ENCODE results near the gene EVC. TPM values are rescaled to one million over a fixed set of nuclear protein-coding genes. Genes with fewer than 3 reads are reported as not detected.

Gene EVC
- total RNA-seq, 1 experiment from 2014 or later = 29.0 TPM

- H3K27me3 Mint-ChIP-seq (ENCODE audit: insufficient read depth, unreplicated experiment) = no peaks in the 10 kb centered on the region
- POLR2A ChIA-PET = no interaction called here
- no peaks in the 10 kb centered on the region for H3K9me3 Mint-ChIP-seq (ENCODE audit: unreplicated experiment)
- H3K4me1 Mint-ChIP-seq (ENCODE audit: insufficient read depth, unreplicated experiment) = no peaks in the 10 kb centered on the region
- no peak overlapping the region for H3K27ac Mint-ChIP-seq (ENCODE audit: low read depth, unreplicated experiment)
- H3K4me3 Mint-ChIP-seq (ENCODE audit: unreplicated experiment) = no peak overlapping the region
- no peak for TF ChIP-seq CTCF (IDR thresholded peaks at IDR 0.05; ENCODE audit: unreplicated experiment)
- no TSS peak for BruUV-seq (replicated peaks)
- H3K36me3 Mint-ChIP-seq (ENCODE audit: insufficient read depth, unreplicated experiment) = peaks cover 46% of the 10 kb centered on the region
- no peak for DNase-seq (ENCODE audit: unreplicated experiment)
- CTCF ChIA-PET = no interaction called here
- intact Hi-C loops (cut with micrococcal nuclease) = loop anchor here (10.0 kb wide), 1 partner anchor 1314 kb away; no protein-coding TSS in a partner anchor
These were observed 87.9 kb downstream of the EVC start for GRCh38 chr4:5798946-5799345.

DNA sequence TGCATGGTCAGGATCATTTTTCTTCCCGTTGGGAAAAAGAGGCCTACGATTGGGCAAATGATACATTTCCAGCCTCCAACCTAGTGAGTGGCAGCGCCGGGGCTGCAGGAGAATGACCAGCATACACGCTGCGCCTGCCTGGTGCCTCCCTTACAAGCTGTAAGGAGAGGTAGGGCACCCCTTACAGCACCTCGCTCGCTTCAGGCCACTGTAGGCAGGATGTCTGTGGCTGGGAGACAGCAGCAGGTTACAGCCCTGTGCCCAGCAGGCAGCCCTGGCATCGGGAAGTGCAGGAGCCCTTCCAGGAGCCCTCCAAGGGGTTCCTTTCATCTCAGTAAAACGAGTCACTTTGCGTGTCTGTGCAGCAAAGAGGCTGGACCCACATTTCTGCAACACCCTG lies 88.4 kb downstream of the EVC start:
- Mint-ChIP-seq H3K9me3 (ENCODE audit: unreplicated experiment) (no peaks in the 10 kb centered on the region), H3K4me3 (ENCODE audit: unreplicated experiment) (no peak overlapping the region), H3K4me1 (ENCODE audit: insufficient read depth, unreplicated experiment) (no peaks in the 10 kb centered on the region), H3K36me3 (ENCODE audit: insufficient read depth, unreplicated experiment) (peaks cover 44% of the 10 kb centered on the region), H3K27me3 (ENCODE audit: insufficient read depth, unreplicated experiment) (no peaks in the 10 kb centered on the region), H3K27ac (ENCODE audit: low read depth, unreplicated experiment) (no peak overlapping the region)
- ChIA-PET POLR2A (no interaction called here), CTCF (no interaction called here)
- BruUV-seq (replicated peaks) = no TSS peak
- intact Hi-C loops (cut with micrococcal nuclease) = loop anchor here (10.0 kb wide), 1 partner anchor 1315 kb away; no protein-coding TSS in a partner anchor
- no peak for TF ChIP-seq CTCF (IDR thresholded peaks at IDR 0.05; ENCODE audit: unreplicated experiment)
- no peak for DNase-seq (ENCODE audit: unreplicated experiment)

DNA sequence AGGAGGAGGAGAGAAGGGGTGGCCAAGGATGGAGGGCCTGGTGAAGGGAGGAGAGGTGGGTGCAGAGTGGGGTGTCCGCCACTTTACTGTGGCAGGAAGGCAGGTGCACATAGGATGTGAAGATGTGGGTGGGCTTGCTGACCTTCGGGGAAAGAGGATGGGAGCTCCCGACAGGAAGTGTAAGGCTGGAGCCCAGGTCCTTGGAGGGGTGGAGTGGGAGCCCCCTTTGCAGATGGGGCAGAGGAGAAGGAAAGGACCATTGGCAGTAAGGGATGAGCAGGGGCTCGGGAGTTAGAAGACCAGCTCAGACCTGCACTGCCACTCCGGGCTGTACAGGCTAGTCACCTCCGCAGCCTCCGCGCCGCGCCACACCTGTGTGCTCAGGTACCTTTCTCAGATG lies 89.5 kb downstream of the EVC start:
- H3K36me3 Mint-ChIP-seq (ENCODE audit: insufficient read depth, unreplicated experiment) = peaks cover 40% of the 10 kb centered on the region
- no peak overlapping the region for H3K4me3 Mint-ChIP-seq (ENCODE audit: unreplicated experiment)
- TF ChIP-seq CTCF (IDR thresholded peaks at IDR 0.05; ENCODE audit: unreplicated experiment) = no peak
- BruUV-seq (replicated peaks) = no TSS peak
- no peak for DNase-seq (ENCODE audit: unreplicated experiment)
- H3K9me3 Mint-ChIP-seq (ENCODE audit: unreplicated experiment) = no peaks in the 10 kb centered on the region
- ChIA-PET POLR2A (no interaction called here), CTCF (interaction anchor here (1.0 kb wide), 1 partner anchor 803 kb away, joined by 3 read pairs; no protein-coding TSS in a partner anchor)
- H3K4me1 Mint-ChIP-seq (ENCODE audit: insufficient read depth, unreplicated experiment) = no peaks in the 10 kb centered on the region
- intact Hi-C loops (cut with micrococcal nuclease) = no loop called here
- H3K27ac Mint-ChIP-seq (ENCODE audit: low read depth, unreplicated experiment) = no peak overlapping the region
- no peaks in the 10 kb centered on the region for H3K27me3 Mint-ChIP-seq (ENCODE audit: insufficient read depth, unreplicated experiment)

GRCh38 chr4:5801696-5802095 lies 90.7 kb downstream of the EVC start:
- BruUV-seq (replicated peaks) = no TSS peak
- no peak for TF ChIP-seq CTCF (IDR thresholded peaks at IDR 0.05; ENCODE audit: unreplicated experiment)
- Mint-ChIP-seq H3K4me3 (ENCODE audit: unreplicated experiment) (no peak overlapping the region), H3K27ac (ENCODE audit: low read depth, unreplicated experiment) (no peak overlapping the region), H3K4me1 (ENCODE audit: insufficient read depth, unreplicated experiment) (no peaks in the 10 kb centered on the region), H3K27me3 (ENCODE audit: insufficient read depth, unreplicated experiment) (no peaks in the 10 kb centered on the region), H3K9me3 (ENCODE audit: unreplicated experiment) (no peaks in the 10 kb centered on the region), H3K36me3 (ENCODE audit: insufficient read depth, unreplicated experiment) (peaks cover 52% of the 10 kb centered on the region)
- intact Hi-C loops (cut with micrococcal nuclease) = no loop called here
- ChIA-PET POLR2A (no interaction called here), CTCF (interaction anchor here (2.7 kb wide), 1 partner anchor 11 kb away, joined by 24 read pairs; no protein-coding TSS in a partner anchor)
- DNase-seq (ENCODE audit: unreplicated experiment) = no peak
